ENCODE results near the gene RBL1.
A peak's percentile ranks its signal among the peaks of the same experiment; 100 is the strongest.
"Not testable (repeated sequence)": the region's sequence is repeated elsewhere in the genome, so short reads cannot be mapped to it uniquely, and the experiment has no call there.

RBL1 gene

GRCh38 chr20:36989797-36990196, 106.0 kb downstream of the RBL1 start:
- Mint-ChIP-seq H3K27me3 (no peaks in the 10 kb centered on the region), H3K4me1 (peaks cover 22% of the 10 kb centered on the region), H3K27ac (no peak overlapping the region), H3K36me3 (ENCODE audit: low read depth) (peaks cover 25% of the 10 kb centered on the region), H3K4me3 (no peak overlapping the region), H3K9me3 (peaks cover 9% of the 10 kb centered on the region)
- ATAC-seq (no peak), DNase-seq (no peak)

- peak; percentile 43 for ATAC-seq
Measured at GRCh38 chr20:36988494-36988966, 107.3 kb downstream of the RBL1 start.

GRCh38 chr20:36984257-36984638, 111.5 kb downstream of the RBL1 start:
- peaks cover 5% of the 10 kb centered on the region for H3K36me3 Mint-ChIP-seq (ENCODE audit: low read depth)

More at GRCh38 chr20:36988494-36988966, 107.3 kb downstream of the RBL1 start:
- no peak for DNase-seq
- Mint-ChIP-seq H3K4me3 (no peak overlapping the region), H3K36me3 (ENCODE audit: low read depth) (peaks cover 14% of the 10 kb centered on the region), H3K9me3 (peaks cover 8% of the 10 kb centered on the region), H3K27ac (peak overlapping the region; percentile 40), H3K4me1 (peaks cover 22% of the 10 kb centered on the region), H3K27me3 (no peaks in the 10 kb centered on the region)

GRCh38 chr20:36975099-36975818, 120.5 kb downstream of the RBL1 start:
- peak overlapping the region; percentile 80 for H3K27ac Mint-ChIP-seq
- DNase-seq (peak; percentile 35), ATAC-seq (peak; percentile 86)
- H3K4me3 Mint-ChIP-seq, result peak overlapping the region; percentile 34
- no peaks in the 10 kb centered on the region for H3K27me3 Mint-ChIP-seq
- H3K36me3 Mint-ChIP-seq (ENCODE audit: low read depth), result no peaks in the 10 kb centered on the region
- H3K4me1 Mint-ChIP-seq, result peaks cover 33% of the 10 kb centered on the region
- no peaks in the 10 kb centered on the region for H3K9me3 Mint-ChIP-seq

More at GRCh38 chr20:36984257-36984638, 111.5 kb downstream of the RBL1 start:
- peaks cover 16% of the 10 kb centered on the region for H3K4me1 Mint-ChIP-seq
- H3K27me3 Mint-ChIP-seq, result no peaks in the 10 kb centered on the region
- no peak overlapping the region for H3K27ac Mint-ChIP-seq
- ATAC-seq (no peak), DNase-seq (no peak)
- no peak overlapping the region for H3K4me3 Mint-ChIP-seq
- no peaks in the 10 kb centered on the region for H3K9me3 Mint-ChIP-seq

GRCh38 chr20:36974660-36975059, 121.1 kb downstream of the RBL1 start:
- Mint-ChIP-seq H3K9me3 (no peaks in the 10 kb centered on the region), H3K27me3 (no peaks in the 10 kb centered on the region), H3K36me3 (ENCODE audit: low read depth) (no peaks in the 10 kb centered on the region), H3K4me1 (peaks cover 39% of the 10 kb centered on the region), H3K27ac (no peak overlapping the region), H3K4me3 (no peak overlapping the region)
- no peak for ATAC-seq
- no peak for DNase-seq

- H3K36me3 Mint-ChIP-seq (ENCODE audit: low read depth), result no peaks in the 10 kb centered on the region
- no peak overlapping the region for H3K4me3 Mint-ChIP-seq
- ATAC-seq (peak; percentile 30), DNase-seq (no peak)
- H3K27ac Mint-ChIP-seq, result peak overlapping the region; percentile 22
- peaks cover 66% of the 10 kb centered on the region for H3K4me1 Mint-ChIP-seq
- H3K9me3 Mint-ChIP-seq, result no peaks in the 10 kb centered on the region
- H3K27me3 Mint-ChIP-seq, result no peaks in the 10 kb centered on the region
Measured at GRCh38 chr20:36971103-36971502, 124.7 kb downstream of the RBL1 start.

GRCh38 chr20:36969478-36970186, 126.2 kb downstream of the RBL1 start:
- no peaks in the 10 kb centered on the region for H3K9me3 Mint-ChIP-seq
- DNase-seq (no peak), ATAC-seq (peak; percentile 55)
- H3K27me3 Mint-ChIP-seq, result no peaks in the 10 kb centered on the region
- H3K4me1 Mint-ChIP-seq, result peaks cover 57% of the 10 kb centered on the region
- H3K27ac Mint-ChIP-seq, result peak overlapping the region; percentile 44
- H3K36me3 Mint-ChIP-seq (ENCODE audit: low read depth), result no peaks in the 10 kb centered on the region
- peak overlapping the region; percentile 56 for H3K4me3 Mint-ChIP-seq

- Mint-ChIP-seq H3K9me3 (no peaks in the 10 kb centered on the region), H3K27me3 (no peaks in the 10 kb centered on the region), H3K27ac (peak overlapping the region; percentile 44), H3K4me1 (peaks cover 55% of the 10 kb centered on the region), H3K36me3 (ENCODE audit: low read depth) (no peaks in the 10 kb centered on the region), H3K4me3 (peak overlapping the region; percentile 56)
- no peak for DNase-seq
- no peak for ATAC-seq
Measured at GRCh38 chr20:36969051-36969450, 126.7 kb downstream of the RBL1 start.

GRCh38 chr20:36967636-36968035, 128.2 kb downstream of the RBL1 start:
- peaks cover 4% of the 10 kb centered on the region for H3K9me3 Mint-ChIP-seq
- DNase-seq (no peak), ATAC-seq (no peak)
- H3K4me1 Mint-ChIP-seq, result peaks cover 52% of the 10 kb centered on the region
- H3K27me3 Mint-ChIP-seq, result no peaks in the 10 kb centered on the region
- H3K27ac Mint-ChIP-seq, result peak overlapping the region; percentile 49
- H3K36me3 Mint-ChIP-seq (ENCODE audit: low read depth), result peaks cover 3% of the 10 kb centered on the region
- no peak overlapping the region for H3K4me3 Mint-ChIP-seq

GRCh38 chr20:36966965-36967364, 128.8 kb downstream of the RBL1 start:
- H3K27ac Mint-ChIP-seq; H3K27me3 Mint-ChIP-seq; H3K36me3 Mint-ChIP-seq (ENCODE audit: low read depth); ATAC-seq; DNase-seq; H3K4me3 Mint-ChIP-seq; H3K9me3 Mint-ChIP-seq: not testable (repeated sequence)
- H3K4me1 Mint-ChIP-seq, result peaks cover 53% of the 10 kb centered on the region

- not testable (repeated sequence) for H3K9me3 Mint-ChIP-seq; H3K27ac Mint-ChIP-seq; H3K36me3 Mint-ChIP-seq (ENCODE audit: low read depth); DNase-seq; H3K4me3 Mint-ChIP-seq; ATAC-seq; H3K27me3 Mint-ChIP-seq
- H3K4me1 Mint-ChIP-seq, result peaks cover 20% of the 10 kb centered on the region
Measured at GRCh38 chr20:36962354-36962941, 133.3 kb downstream of the RBL1 start.

- ATAC-seq (no peak), DNase-seq (no peak)
- peaks cover 7% of the 10 kb centered on the region for H3K9me3 Mint-ChIP-seq
- no peak overlapping the region for H3K4me3 Mint-ChIP-seq
- H3K27me3 Mint-ChIP-seq, result no peaks in the 10 kb centered on the region
- peaks cover 26% of the 10 kb centered on the region for H3K4me1 Mint-ChIP-seq
- peaks cover 6% of the 10 kb centered on the region for H3K36me3 Mint-ChIP-seq (ENCODE audit: low read depth)
- peak overlapping the region; percentile 35 for H3K27ac Mint-ChIP-seq
Measured at GRCh38 chr20:36959242-36959641, 136.6 kb downstream of the RBL1 start.

GRCh38 chr20:36957875-36958667, 137.7 kb downstream of the RBL1 start:
- H3K27me3 Mint-ChIP-seq, result no peaks in the 10 kb centered on the region
- ATAC-seq (no peak), DNase-seq (no peak)
- no peak overlapping the region for H3K4me3 Mint-ChIP-seq
- H3K27ac Mint-ChIP-seq, result no peak overlapping the region
- H3K36me3 Mint-ChIP-seq (ENCODE audit: low read depth), result peaks cover 6% of the 10 kb centered on the region
- peaks cover 28% of the 10 kb centered on the region for H3K4me1 Mint-ChIP-seq
- H3K9me3 Mint-ChIP-seq, result peaks cover 7% of the 10 kb centered on the region

GRCh38 chr20:36956674-36957073, 139.1 kb downstream of the RBL1 start:
- Mint-ChIP-seq H3K4me3 (no peak overlapping the region), H3K27me3 (no peaks in the 10 kb centered on the region), H3K4me1 (peaks cover 29% of the 10 kb centered on the region), H3K9me3 (no peaks in the 10 kb centered on the region), H3K36me3 (ENCODE audit: low read depth) (no peaks in the 10 kb centered on the region), H3K27ac (no peak overlapping the region)
- ATAC-seq (no peak), DNase-seq (no peak)
